ENCODE results near the gene PPP3CA.

Gene PPP3CA

GRCh38 chr4:101222156-101222845 lies 125.0 kb downstream of the PPP3CA start:
- TF ChIP-seq MYC (IDR thresholded peaks at IDR 0.05; ENCODE audit: low read depth, low read length) (no peak), POLR2A (IDR thresholded peaks at IDR 0.05; ENCODE audit: extremely low read depth, insufficient read length) (no peak), CTCF (IDR thresholded peaks at IDR 0.05; ENCODE audit: low read depth, low read length) (no peak)
- TF ChIP-seq, protein P1, sequence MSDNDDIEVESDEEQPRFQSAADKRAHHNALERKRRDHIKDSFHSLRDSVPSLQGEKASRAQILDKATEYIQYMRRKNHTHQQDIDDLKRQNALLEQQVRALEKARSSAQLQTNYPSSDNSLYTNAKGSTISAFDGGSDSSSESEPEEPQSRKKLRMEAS (IDR thresholded peaks at IDR 0.05; ENCODE audit: low read depth, low read length): no peak
- no peak for DNase-seq (ENCODE audit: low read depth)
- H3K4me3 ChIP-seq (ENCODE audit: low read depth, low read length): no peak overlapping the region

- DNase-seq (ENCODE audit: low read depth): no peak
- TF ChIP-seq, protein P1 (IDR thresholded peaks at IDR 0.05; ENCODE audit: low read depth, low read length): no peak
- TF ChIP-seq MYC (IDR thresholded peaks at IDR 0.05; ENCODE audit: low read depth, low read length) (no peak), CTCF (IDR thresholded peaks at IDR 0.05; ENCODE audit: low read depth, low read length) (no peak), POLR2A (IDR thresholded peaks at IDR 0.05; ENCODE audit: extremely low read depth, insufficient read length) (no peak)
- no peak overlapping the region for H3K4me3 ChIP-seq (ENCODE audit: low read depth, low read length)
These were observed 126.0 kb downstream of the PPP3CA start for GRCh38 chr4:101221294-101221693.

DNA sequence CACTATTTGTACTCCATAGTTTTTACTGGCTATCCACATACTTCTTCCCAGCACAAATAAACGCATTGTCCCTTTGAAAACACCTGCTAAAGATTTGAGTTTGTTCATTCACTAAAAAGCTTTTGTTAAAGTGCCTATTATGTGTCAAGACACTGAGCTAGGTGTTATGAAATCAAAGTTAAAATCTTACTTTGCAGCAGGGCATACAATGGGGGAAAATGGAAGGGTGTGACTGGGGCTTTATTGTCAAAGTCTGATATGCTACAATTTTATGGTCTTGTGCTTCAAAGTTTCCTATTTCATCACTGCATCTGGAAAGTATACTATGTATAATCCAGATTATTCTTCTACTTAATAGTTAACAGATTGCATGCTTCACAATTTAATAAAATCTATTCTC lies 128.4 kb downstream of the PPP3CA start:
- TF ChIP-seq POLR2A (IDR thresholded peaks at IDR 0.05; ENCODE audit: extremely low read depth, insufficient read length) (no peak), CTCF (IDR thresholded peaks at IDR 0.05; ENCODE audit: low read depth, low read length) (no peak), MYC (IDR thresholded peaks at IDR 0.05; ENCODE audit: low read depth, low read length) (no peak)
- TF ChIP-seq, protein P1 (IDR thresholded peaks at IDR 0.05; ENCODE audit: low read depth, low read length): no peak
- H3K4me3 ChIP-seq (ENCODE audit: low read depth, low read length): no peak overlapping the region
- no peak for DNase-seq (ENCODE audit: low read depth)

GRCh38 chr4:101218346-101218745 lies 129.0 kb downstream of the PPP3CA start:
- DNase-seq (ENCODE audit: low read depth): no peak
- no peak overlapping the region for H3K4me3 ChIP-seq (ENCODE audit: low read depth, low read length)
- TF ChIP-seq POLR2A (IDR thresholded peaks at IDR 0.05; ENCODE audit: extremely low read depth, insufficient read length): no peak
- TF ChIP-seq MYC (IDR thresholded peaks at IDR 0.05; ENCODE audit: low read depth, low read length): no peak
- TF ChIP-seq, protein P1 (IDR thresholded peaks at IDR 0.05; ENCODE audit: low read depth, low read length): no peak
- TF ChIP-seq CTCF (IDR thresholded peaks at IDR 0.05; ENCODE audit: low read depth, low read length): no peak

DNA sequence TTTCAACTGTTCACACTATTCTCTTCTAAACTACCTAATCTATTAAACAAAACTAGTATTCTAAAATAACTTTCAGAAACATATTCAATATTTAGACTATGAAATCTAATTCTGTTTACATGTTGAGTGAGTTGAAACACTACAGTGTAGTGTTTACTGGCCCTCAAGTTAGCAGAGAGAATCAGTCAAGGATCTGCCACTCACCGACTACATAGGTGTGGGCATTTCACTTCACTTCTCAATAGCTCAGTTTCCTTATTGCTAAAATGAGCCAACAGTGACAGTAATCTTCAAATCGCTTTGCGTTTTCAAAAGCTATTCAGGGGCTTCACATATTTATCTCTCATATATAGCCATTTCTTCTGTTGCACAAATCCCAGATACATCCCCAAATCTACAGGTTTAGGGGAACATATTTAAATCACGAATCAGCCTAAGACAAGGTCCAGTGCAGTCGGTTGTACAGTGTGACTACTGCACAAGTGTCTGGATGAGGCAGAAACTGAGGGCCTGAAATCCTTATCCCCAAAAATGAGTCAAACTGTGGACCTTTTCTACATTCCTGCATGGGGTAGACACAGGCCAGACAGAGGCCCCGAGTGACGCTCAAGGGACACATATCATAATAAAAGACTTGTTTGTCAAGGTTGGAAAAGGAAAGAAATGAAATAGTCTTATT lies 129.8 kb downstream of the PPP3CA start:
- no peak for DNase-seq (ENCODE audit: low read depth)
- H3K4me3 ChIP-seq (ENCODE audit: low read depth, low read length): no peak overlapping the region
- TF ChIP-seq, protein P1 (IDR thresholded peaks at IDR 0.05; ENCODE audit: low read depth, low read length): no peak
- TF ChIP-seq CTCF (IDR thresholded peaks at IDR 0.05; ENCODE audit: low read depth, low read length) (no peak), POLR2A (IDR thresholded peaks at IDR 0.05; ENCODE audit: extremely low read depth, insufficient read length) (no peak), MYC (IDR thresholded peaks at IDR 0.05; ENCODE audit: low read depth, low read length) (no peak)

All from NB4 (cell line).